SK-N-SH (cell line): ENCODE results near the gene AKAP10.
"Not testable (repeated sequence)": the region's sequence is repeated elsewhere in the genome, so short reads cannot be mapped to it uniquely, and the experiment has no call there.

Experiments
- CHD2 ChIP-seq: fragments of 150-350 bp; IDR thresholded peaks from 2 replicates; pipeline ENCODE4 v1.6.1; 2018; ENCODE audit warnings: low read length; ENCODE audit not compliant: partially characterized antibody
- GABPA ChIP-seq: IDR thresholded peaks from 2 replicates; pipeline ENCODE4 v1.4.0; 2012; ENCODE audit warnings: low read depth, mild to moderate bottlenecking
- POLR2AphosphoS5 ChIP-seq: IDR thresholded peaks from 2 replicates; pipeline ENCODE4 v1.6.1; 2012; ENCODE audit warnings: low read depth, low read length
- RAD21 ChIP-seq: IDR thresholded peaks from 2 replicates; pipeline ENCODE4 v1.6.1; 2012; ENCODE audit warnings: mild to moderate bottlenecking, low read length
- TAF1 ChIP-seq: IDR thresholded peaks from 2 replicates; pipeline ENCODE4 v1.6.1; 2012; ENCODE audit warnings: low read depth, mild to moderate bottlenecking, low read length, moderate library complexity, borderline replicate concordance
- TF ChIP-seq, protein P1 (sequence below): IDR thresholded peaks from 2 replicates; pipeline ENCODE4 v1.4.0; 2012; ENCODE audit warnings: low read depth, borderline replicate concordance
- TF ChIP-seq, protein P2 (sequence below): fragments of 200-600 bp; sonication (generic); IDR thresholded peaks from 2 replicates; pipeline ENCODE4 v1.6.1; 2017; ENCODE audit warnings: antibody characterized with exemption, mild to moderate bottlenecking, moderate library complexity
- TF ChIP-seq, protein P3 (sequence below): IDR thresholded peaks from 2 replicates; pipeline ENCODE4 v1.4.0; 2012; ENCODE audit warnings: low read depth
- TF ChIP-seq, protein P4 (sequence below): fragments of 150-350 bp; IDR thresholded peaks from 2 replicates; pipeline ENCODE4 v1.6.1; 2017; ENCODE audit warnings: antibody characterized with exemption, low read length, low read depth, borderline replicate concordance

DNA sequence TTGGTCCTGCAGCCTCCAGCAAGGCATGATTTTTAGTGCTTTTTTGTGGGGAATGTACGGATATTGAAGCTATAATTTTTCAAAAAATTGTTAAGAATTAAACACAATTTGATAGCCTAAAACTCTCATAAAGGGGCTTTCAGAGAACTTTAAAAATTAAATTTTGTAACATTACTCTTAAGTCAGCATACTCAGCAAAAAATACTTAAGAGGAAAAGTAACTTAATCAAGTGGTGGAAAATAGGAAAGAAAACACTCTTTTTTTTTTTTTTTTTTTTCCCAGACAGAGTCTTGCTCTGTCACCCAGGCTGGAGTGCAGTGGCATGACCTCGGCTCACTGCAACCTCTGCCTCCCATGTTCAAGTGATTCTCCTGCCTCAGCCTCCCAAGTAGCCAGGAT lies 14.7 kb downstream of the AKAP10 start:
- TF ChIP-seq, protein P1, sequence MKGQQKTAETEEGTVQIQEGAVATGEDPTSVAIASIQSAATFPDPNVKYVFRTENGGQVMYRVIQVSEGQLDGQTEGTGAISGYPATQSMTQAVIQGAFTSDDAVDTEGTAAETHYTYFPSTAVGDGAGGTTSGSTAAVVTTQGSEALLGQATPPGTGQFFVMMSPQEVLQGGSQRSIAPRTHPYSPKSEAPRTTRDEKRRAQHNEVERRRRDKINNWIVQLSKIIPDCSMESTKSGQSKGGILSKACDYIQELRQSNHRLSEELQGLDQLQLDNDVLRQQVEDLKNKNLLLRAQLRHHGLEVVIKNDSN: not testable (repeated sequence)
- TF ChIP-seq, protein P2, sequence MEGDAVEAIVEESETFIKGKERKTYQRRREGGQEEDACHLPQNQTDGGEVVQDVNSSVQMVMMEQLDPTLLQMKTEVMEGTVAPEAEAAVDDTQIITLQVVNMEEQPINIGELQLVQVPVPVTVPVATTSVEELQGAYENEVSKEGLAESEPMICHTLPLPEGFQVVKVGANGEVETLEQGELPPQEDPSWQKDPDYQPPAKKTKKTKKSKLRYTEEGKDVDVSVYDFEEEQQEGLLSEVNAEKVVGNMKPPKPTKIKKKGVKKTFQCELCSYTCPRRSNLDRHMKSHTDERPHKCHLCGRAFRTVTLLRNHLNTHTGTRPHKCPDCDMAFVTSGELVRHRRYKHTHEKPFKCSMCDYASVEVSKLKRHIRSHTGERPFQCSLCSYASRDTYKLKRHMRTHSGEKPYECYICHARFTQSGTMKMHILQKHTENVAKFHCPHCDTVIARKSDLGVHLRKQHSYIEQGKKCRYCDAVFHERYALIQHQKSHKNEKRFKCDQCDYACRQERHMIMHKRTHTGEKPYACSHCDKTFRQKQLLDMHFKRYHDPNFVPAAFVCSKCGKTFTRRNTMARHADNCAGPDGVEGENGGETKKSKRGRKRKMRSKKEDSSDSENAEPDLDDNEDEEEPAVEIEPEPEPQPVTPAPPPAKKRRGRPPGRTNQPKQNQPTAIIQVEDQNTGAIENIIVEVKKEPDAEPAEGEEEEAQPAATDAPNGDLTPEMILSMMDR: not testable (repeated sequence)
- TF ChIP-seq CHD2, RAD21, TAF1, GABPA, POLR2AphosphoS5: not testable (repeated sequence)
- TF ChIP-seq, protein P3, sequence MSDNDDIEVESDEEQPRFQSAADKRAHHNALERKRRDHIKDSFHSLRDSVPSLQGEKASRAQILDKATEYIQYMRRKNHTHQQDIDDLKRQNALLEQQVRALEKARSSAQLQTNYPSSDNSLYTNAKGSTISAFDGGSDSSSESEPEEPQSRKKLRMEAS: not testable (repeated sequence)
- TF ChIP-seq, protein P4, sequence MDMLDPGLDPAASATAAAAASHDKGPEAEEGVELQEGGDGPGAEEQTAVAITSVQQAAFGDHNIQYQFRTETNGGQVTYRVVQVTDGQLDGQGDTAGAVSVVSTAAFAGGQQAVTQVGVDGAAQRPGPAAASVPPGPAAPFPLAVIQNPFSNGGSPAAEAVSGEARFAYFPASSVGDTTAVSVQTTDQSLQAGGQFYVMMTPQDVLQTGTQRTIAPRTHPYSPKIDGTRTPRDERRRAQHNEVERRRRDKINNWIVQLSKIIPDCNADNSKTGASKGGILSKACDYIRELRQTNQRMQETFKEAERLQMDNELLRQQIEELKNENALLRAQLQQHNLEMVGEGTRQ: not testable (repeated sequence)
